ENCODE data around the gene UBN2. TPM values are rescaled to one million over a fixed set of nuclear protein-coding genes. Genes with fewer than 3 reads are reported as not detected.

Gene UBN2
- total RNA-seq, 3 donors from 2014 or later (not counting 1 experiment from before 2014, with no cell fraction given): 17.6 to 33.2 (median 21.2) TPM

DNA sequence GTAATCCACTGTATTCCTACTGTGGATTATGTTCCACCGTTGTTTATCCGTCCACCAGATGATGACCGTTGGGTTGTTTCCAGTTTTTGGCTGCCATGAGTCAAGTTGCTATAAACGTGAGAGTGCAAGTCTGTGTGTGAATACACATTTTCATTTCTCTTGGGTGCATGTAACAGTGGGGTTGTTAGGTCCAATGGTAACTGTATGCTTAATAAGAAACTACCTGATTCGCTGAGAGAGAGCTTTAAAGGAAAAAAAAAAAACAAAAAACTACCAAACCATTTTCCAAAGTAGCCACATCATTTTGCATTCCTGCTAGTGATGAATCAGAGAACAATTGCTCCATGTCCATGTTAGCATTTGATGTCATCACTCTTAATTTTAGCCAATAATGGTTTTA, 15.9 kb downstream of the UBN2 start:
- Mint-ChIP-seq H3K27ac (no peak overlapping the region), H3K4me3 (no peak overlapping the region), H3K27me3 (ENCODE audit: low read depth in 2 of 2) (peaks cover 7% of the 10 kb centered on the region in 2 donors), H3K9me3 (no peaks in the 10 kb centered on the region), H3K4me1 (peaks cover 4 to 5% of the 10 kb centered on the region in 2 donors), H3K36me3 (peaks cover 9% of the 10 kb centered on the region)
- H3K4me1 ChIP-seq (ENCODE audit: control insufficient read depth, insufficient read depth, low read length): no peaks in the 10 kb centered on the region
- 100% methylated on average over 4 of the region's 5 CpGs for WGBS (ENCODE audit: insufficient coverage)
- H3K4me3 ChIP-seq (ENCODE audit: low read length): no peak overlapping the region
- intact Hi-C loops (cut with micrococcal nuclease): no loop called here
- DNase-seq: no peak
- H3K27ac ChIP-seq (ENCODE audit: low read length): no peak overlapping the region
- TF ChIP-seq, protein P1, sequence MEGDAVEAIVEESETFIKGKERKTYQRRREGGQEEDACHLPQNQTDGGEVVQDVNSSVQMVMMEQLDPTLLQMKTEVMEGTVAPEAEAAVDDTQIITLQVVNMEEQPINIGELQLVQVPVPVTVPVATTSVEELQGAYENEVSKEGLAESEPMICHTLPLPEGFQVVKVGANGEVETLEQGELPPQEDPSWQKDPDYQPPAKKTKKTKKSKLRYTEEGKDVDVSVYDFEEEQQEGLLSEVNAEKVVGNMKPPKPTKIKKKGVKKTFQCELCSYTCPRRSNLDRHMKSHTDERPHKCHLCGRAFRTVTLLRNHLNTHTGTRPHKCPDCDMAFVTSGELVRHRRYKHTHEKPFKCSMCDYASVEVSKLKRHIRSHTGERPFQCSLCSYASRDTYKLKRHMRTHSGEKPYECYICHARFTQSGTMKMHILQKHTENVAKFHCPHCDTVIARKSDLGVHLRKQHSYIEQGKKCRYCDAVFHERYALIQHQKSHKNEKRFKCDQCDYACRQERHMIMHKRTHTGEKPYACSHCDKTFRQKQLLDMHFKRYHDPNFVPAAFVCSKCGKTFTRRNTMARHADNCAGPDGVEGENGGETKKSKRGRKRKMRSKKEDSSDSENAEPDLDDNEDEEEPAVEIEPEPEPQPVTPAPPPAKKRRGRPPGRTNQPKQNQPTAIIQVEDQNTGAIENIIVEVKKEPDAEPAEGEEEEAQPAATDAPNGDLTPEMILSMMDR (IDR thresholded peaks at IDR 0.05): no peak
- peaks cover 41% of the 10 kb centered on the region for H3K36me3 ChIP-seq (ENCODE audit: control insufficient read depth, insufficient read depth, low read length)
- no peaks in the 10 kb centered on the region for H3K27me3 ChIP-seq (ENCODE audit: control insufficient read depth, insufficient read depth, low read length)
- H3K9me3 ChIP-seq (ENCODE audit: control insufficient read depth, insufficient read depth, low read length): no peaks in the 10 kb centered on the region
- ATAC-seq: no peak

DNA sequence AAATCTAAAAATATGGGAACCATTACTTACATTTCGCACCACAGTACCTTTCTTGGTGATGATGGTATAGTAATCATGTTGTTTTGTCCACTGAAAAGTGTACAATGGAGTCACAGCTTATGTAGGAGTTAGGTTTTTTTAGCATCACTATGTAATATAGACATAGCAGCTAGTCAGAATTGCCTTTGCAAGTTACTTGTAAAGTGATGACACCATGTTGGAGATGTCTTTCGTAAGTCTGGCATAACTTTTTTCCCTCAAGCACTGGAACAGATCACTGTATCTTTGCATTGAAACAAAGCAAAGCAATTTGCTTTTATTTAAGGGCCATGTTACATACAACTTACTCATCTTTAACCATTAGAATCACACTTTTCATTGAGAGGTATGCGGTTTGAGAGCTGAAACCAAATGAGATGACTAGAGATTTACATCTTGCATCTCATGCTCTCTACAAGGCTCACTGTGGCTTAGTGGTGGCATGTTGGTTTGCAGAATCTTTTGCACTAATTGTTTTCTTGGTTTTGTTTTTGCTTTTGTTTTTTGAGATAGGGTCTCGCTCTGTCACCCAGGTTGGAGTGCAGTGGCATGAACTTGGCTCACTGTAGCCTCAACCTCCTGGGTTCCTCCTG, 18.3 kb downstream of the UBN2 start:
- Histone ChIP-seq H3K27ac (ENCODE audit: low read length) (no peak overlapping the region), H3K4me3 (ENCODE audit: low read length) (no peak overlapping the region), H3K9me3 (ENCODE audit: control insufficient read depth, insufficient read depth, low read length) (no peaks in the 10 kb centered on the region), H3K36me3 (ENCODE audit: control insufficient read depth, insufficient read depth, low read length) (peaks cover 49% of the 10 kb centered on the region), H3K4me1 (ENCODE audit: control insufficient read depth, insufficient read depth, low read length) (no peaks in the 10 kb centered on the region), H3K27me3 (ENCODE audit: control insufficient read depth, insufficient read depth, low read length) (no peaks in the 10 kb centered on the region)
- no peak for DNase-seq
- H3K9me3 Mint-ChIP-seq: no peaks in the 10 kb centered on the region
- H3K27ac Mint-ChIP-seq: peak overlapping the region in 1 of 2 donors; percentile 22
- ATAC-seq: peak; percentile 56 to 92 (median 81)
- intact Hi-C loops (cut with micrococcal nuclease): no loop called here
- peaks cover 10% of the 10 kb centered on the region for H3K36me3 Mint-ChIP-seq
- H3K4me1 Mint-ChIP-seq: peaks cover 4 to 5% of the 10 kb centered on the region in 2 donors
- peaks cover 7% of the 10 kb centered on the region in 2 donors for H3K27me3 Mint-ChIP-seq (ENCODE audit: low read depth in 2 of 2)
- TF ChIP-seq, protein P1 (IDR thresholded peaks at IDR 0.05): no peak
- no peak overlapping the region for H3K4me3 Mint-ChIP-seq
- 64% methylated on average over 3 of the region's 4 CpGs for WGBS (ENCODE audit: insufficient coverage)

GRCh38 chr7:139252451-139252850, 21.4 kb downstream of the UBN2 start:
- intact Hi-C loops (cut with micrococcal nuclease): no loop called here
- no peaks in the 10 kb centered on the region for H3K27me3 ChIP-seq (ENCODE audit: control insufficient read depth, insufficient read depth, low read length)
- no peak overlapping the region for H3K27ac Mint-ChIP-seq
- H3K36me3 Mint-ChIP-seq: peaks cover 9% of the 10 kb centered on the region
- no peaks in the 10 kb centered on the region for H3K4me1 ChIP-seq (ENCODE audit: control insufficient read depth, insufficient read depth, low read length)
- no peaks in the 10 kb centered on the region for H3K9me3 ChIP-seq (ENCODE audit: control insufficient read depth, insufficient read depth, low read length)
- H3K27ac ChIP-seq (ENCODE audit: low read length): no peak overlapping the region
- no peak overlapping the region for H3K4me3 ChIP-seq (ENCODE audit: low read length)
- H3K4me3 Mint-ChIP-seq: no peak overlapping the region
- no peak for ATAC-seq
- no peaks in the 10 kb centered on the region for H3K4me1 Mint-ChIP-seq
- H3K27me3 Mint-ChIP-seq (ENCODE audit: low read depth in 2 of 2): peaks cover 0 to 3% of the 10 kb centered on the region in 2 donors
- H3K9me3 Mint-ChIP-seq: no peaks in the 10 kb centered on the region
- 94% methylated on average over 1 of the region's 3 CpGs for WGBS (ENCODE audit: insufficient coverage)
- DNase-seq: no peak
- TF ChIP-seq, protein P1 (IDR thresholded peaks at IDR 0.05): no peak
- peaks cover 42% of the 10 kb centered on the region for H3K36me3 ChIP-seq (ENCODE audit: control insufficient read depth, insufficient read depth, low read length)

DNA sequence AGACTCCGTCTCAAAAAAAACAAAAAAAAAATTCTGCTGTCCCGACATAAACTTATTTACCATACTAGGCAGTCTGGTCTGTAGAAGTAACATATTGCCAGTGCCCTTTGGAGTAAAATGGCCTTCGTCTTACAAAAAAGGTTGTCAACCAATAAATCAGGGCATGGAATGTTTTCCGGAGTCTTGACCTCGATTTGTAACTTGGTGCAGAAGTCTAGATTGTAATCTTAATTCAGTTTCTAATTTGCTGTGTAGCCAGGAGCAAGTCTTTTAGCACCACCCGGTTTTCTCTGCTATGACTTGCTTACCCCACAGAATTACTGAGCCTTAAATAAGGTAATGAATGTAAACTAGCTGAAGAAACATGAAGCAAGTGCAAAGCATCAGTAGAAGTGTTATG, 23.2 kb downstream of the UBN2 start:
- Mint-ChIP-seq H3K27me3 (ENCODE audit: low read depth in 2 of 2) (no peaks in the 10 kb centered on the region), H3K36me3 (peaks cover 15% of the 10 kb centered on the region), H3K9me3 (no peaks in the 10 kb centered on the region), H3K4me1 (no peaks in the 10 kb centered on the region), H3K27ac (no peak overlapping the region), H3K4me3 (no peak overlapping the region)
- intact Hi-C loops (cut with micrococcal nuclease): no loop called here
- H3K36me3 ChIP-seq (ENCODE audit: control insufficient read depth, insufficient read depth, low read length): peaks cover 36% of the 10 kb centered on the region
- H3K27me3 ChIP-seq (ENCODE audit: control insufficient read depth, insufficient read depth, low read length): no peaks in the 10 kb centered on the region
- no peaks in the 10 kb centered on the region for H3K4me1 ChIP-seq (ENCODE audit: control insufficient read depth, insufficient read depth, low read length)
- no peaks in the 10 kb centered on the region for H3K9me3 ChIP-seq (ENCODE audit: control insufficient read depth, insufficient read depth, low read length)
- 96% methylated on average over 6 of the region's 6 CpGs for WGBS (ENCODE audit: insufficient coverage)
- H3K4me3 ChIP-seq (ENCODE audit: low read length): no peak overlapping the region
- H3K27ac ChIP-seq (ENCODE audit: low read length): no peak overlapping the region
- no peak for DNase-seq
- TF ChIP-seq, protein P1 (IDR thresholded peaks at IDR 0.05): no peak
- ATAC-seq: no peak
